Dermis microvascular lymphatic vessel endothelial cell (primary cell): ENCODE measurements around the gene FARP2. TPM values are rescaled to one million over a fixed set of nuclear protein-coding genes. Genes with fewer than 3 reads are reported as not detected.
"Not testable (repeated sequence)": the region's sequence is repeated elsewhere in the genome, so short reads cannot be mapped to it uniquely, and the experiment has no call there.

Source experiments
- DNase-seq, 2 donors: peaks; one replicate each; pipeline versions ENCODE4 v3.0.0 to v3.0.0-alpha.2; 2010; ENCODE audit warnings: low read depth in 2 of 2
- total RNA-seq: library from RNA; depleted of rRNA; stranded (reverse); fragments of >200 nt; gene quantifications from 2 replicates; pipeline ENCODE4 v1.2.1, GENCODE V29; 2014

FARP2 gene
- total RNA-seq, 1 donor from 2014 or later = 29.4 TPM

DNA sequence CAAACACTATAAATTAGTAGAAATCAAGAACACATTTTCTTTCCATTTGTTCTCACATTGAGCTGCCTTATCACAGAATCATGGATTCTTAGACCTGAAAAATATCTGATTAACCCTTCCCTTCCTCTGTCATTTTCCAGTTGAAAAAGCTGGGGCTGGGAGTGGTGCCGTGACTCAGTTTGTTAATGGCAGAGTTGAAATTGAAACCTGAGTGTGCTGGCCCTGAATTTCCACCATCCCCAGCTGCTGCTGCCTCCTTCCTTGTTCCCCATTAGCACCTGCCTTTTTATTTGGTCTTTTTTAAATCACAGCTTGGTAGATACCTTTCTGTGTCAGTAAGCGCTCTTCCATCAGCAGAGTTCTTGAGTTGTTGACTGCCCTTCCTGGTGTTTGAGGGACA is 10.6 kb downstream of the FARP2 start:
- no peak for DNase-seq

GRCh38 chr2:241368643-241369042 is 12.6 kb downstream of the FARP2 start:
- DNase-seq = no peak

- no peak for DNase-seq
These were observed 16.4 kb downstream of the FARP2 start for GRCh38 chr2:241372361-241372992.

GRCh38 chr2:241373446-241373845 is 17.4 kb downstream of the FARP2 start:
- DNase-seq = no peak

- not testable (repeated sequence) for DNase-seq
These were observed 17.8 kb downstream of the FARP2 start for GRCh38 chr2:241373906-241374305.

- no peak for DNase-seq
These were observed 19.2 kb downstream of the FARP2 start for GRCh38 chr2:241375300-241375699.

DNA sequence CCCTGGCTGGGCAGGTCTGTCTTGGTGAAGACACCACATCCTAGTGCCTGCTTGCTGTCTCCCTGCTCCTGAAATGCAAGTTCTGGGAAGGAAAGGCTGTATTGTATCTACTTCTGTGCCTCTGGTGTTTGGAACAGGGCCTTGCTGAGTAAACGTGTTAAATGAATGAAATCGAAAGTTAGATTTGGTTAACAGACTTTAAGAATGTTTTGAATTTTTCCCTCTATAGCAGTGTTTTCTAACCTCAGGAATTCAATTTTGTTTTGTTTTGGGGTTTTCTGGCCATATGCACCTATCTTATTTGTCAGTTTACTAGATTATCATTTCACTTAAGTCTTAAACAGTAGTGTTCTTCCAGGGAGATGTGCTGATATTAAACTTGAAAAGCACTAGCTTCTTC is 20.7 kb downstream of the FARP2 start:
- no peak for DNase-seq

- DNase-seq = no peak
These were observed 22.7 kb downstream of the FARP2 start for GRCh38 chr2:241378816-241379215.

DNA sequence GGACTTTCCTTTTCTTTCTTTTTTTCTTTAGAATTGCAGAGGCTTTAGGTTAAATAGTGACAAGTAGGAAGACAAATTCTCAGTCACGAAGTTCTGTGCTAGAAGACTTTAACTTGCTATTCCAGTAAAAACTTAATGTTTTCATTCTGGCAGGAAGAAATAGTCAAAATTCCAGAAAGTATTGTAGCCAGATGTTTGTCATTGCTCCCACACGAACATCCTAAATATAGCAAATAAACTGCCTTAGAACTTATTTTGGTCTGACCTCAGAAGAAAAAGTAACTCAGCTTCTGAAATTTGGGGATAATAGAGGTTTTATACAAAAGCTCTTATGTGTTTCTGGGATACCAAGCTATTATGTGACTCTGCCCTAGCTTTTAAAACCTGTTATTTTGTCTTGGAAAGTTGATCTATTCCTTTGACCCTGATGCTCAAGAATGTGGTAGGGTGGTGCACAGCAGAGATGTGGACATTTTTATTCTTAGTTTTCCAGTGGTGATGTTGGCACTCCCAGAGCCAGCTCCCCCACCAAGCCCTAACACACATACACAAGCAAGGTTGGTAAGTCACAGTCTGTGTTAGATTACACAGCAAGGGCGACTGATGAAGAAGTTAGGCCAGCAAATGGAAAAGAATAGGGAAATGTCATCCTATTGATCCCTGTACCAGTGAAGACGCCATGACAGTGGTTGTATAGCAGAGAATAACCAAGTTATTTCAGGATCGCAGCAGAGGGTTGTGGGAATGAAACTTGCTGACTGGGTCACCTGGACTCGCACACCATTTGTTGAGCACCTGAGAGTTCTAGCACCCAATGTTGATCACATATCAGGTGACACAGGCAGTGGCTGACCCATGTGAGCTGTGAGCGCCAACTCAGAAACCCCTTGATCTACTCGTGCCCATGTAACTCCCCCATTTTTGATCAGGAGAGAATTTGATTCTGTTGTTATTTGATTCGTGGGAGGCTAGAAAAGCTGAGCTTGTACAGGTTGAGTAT is 23.7 kb downstream of the FARP2 start:
- DNase-seq = no peak

DNA sequence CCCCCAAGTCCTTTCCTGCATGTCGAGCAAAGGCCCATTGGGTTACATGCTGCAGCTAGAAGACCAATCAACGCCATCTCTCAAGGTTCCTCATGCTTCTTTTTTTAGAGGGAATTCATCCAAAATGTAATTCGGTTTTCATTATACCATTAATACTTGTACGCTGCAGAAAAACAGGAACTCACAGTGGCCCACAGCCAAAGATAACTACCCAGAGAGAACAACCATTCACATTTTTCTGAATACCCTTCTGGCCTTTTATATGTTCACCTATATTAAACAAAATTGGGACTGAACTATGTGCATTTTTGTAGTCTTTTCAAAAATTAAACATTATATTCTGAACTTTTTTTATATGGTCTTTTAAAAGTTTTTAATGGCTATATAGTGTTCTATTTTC is 25.8 kb downstream of the FARP2 start:
- DNase-seq = peak; percentile 38 to 63

GRCh38 chr2:241385450-241385849 is 29.4 kb downstream of the FARP2 start:
- DNase-seq = not testable (repeated sequence)

- DNase-seq = no peak
These were observed 30.4 kb downstream of the FARP2 start for GRCh38 chr2:241386519-241386918.

DNA sequence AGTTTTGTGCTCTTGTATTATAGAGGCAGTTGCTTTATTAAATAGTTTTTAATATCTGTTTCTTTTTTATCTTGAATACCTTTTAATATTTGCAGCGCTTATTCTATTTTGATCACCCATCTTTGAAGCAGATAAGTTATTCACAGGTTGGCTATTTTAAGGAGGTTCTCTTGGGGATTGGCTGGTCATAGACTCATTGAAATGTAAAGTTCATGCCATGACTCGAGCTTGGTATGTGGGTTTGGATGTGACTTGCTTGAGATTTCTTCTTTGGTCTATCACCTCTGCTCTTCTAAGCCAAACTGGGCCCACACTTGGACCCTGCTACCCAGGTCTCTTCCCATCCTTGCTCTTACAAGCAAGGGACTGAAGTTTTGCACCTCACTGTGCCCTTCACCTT is 33.6 kb downstream of the FARP2 start:
- DNase-seq = no peak

DNA sequence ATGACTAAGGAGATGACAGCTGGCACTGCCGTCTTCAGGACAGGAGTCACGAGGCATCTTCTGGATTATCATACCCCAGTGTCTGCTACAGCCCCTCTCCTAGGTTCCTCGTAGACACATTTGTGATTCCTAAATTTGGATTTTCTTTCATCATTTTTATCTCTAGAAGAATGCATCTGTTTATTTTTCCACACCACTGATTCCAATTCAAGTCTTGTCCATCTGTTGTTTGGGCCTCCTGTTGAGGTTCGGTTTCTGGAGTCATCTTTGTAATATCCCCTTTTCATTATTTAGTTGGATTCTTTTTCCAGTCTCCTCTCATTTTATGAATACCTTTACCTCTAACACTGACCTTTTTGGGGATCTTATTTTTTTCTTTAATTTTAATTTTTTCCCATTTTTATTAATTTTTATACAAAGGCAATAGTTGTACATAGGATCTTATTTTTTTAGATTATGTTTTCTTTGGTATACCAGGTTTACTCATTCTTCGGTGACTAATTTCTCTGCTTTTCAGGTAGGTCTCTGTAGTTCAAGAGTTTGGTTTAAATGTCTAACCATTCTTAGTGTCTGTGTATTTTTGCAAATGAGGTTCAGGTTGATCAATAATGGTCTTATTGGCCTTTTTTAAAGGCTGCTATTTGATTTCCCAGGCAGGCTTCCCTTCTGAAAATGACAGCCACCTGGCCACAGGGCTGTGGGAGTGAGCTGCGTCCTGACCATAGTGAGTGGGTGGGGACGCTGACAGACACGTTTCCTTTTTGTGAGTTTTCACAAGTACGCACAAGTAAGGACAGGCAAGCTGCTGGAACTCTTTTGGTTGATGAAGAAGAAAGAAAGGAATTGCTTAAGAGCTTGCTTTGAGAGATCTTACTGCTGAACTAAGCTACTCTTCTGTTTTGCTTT is 34.5 kb downstream of the FARP2 start:
- DNase-seq = peak in 1 of 2 donors; percentile 42

- DNase-seq = peak; percentile 40 to 50
These were observed 36.0 kb downstream of the FARP2 start for GRCh38 chr2:241391892-241392665.

GRCh38 chr2:241392753-241393152 is 36.7 kb downstream of the FARP2 start:
- DNase-seq = not testable (repeated sequence)

DNA sequence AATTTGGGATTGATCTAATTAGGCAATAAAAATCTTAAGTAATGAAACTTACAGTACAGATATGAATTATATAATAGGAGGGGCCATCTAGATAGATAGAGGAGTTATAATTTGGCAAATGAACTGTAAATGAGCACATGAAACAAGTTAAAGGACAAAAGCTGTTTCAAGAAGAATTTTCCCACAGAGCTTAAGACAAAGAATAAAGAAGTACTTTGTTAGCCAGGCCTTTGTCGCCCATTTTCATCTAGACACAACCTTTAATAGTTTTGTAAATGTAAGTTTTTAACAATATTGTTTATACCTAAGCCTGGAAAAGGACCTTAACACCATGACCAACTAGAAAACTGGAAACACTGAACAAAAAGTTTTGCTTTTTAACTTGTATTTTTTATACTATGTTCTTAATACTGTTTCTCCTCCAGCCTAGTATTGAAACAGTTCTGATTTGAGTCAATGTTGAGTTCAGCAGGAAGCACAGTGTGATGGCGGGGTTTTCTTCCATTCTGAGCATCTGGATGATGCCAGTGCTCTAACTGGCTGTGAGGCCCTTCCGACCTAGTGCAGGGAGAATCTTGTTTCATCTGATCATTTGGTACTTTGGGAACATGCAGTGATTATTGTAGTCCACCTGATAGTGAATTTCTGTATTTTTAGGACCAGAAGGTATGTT is 37.6 kb downstream of the FARP2 start:
- no peak for DNase-seq

DNA sequence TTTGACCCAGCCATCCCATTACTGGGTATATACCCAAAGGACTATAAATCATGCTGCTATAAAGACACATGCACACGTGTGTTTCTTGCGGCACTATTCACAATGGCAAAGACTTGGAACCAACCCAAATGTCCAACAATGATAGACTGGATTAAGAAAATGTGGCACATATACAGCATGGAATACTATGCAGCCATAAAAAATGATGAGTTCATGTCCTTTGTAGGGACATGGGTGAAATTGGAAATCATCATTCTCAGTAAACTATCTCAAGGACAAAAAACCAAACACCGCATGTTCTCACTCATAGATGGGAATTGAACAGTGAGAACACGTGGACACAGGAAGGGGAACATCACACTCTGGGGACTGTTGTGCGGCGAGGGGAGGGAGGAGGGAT is 40.7 kb downstream of the FARP2 start:
- DNase-seq = not testable (repeated sequence)

GRCh38 chr2:241399941-241400922 is 44.1 kb downstream of the FARP2 start:
- no peak for DNase-seq
